C4-2B (cell line): ENCODE data around the gene EFR3B.

Experiments used
- H3K27ac ChIP-seq: fragments of 450-650 bp; 2 replicates; pipeline ENCODE4 v1.5.1; 2017
- ZFX ChIP-seq: fragments of 450-650 bp; IDR thresholded peaks from 2 replicates; pipeline ENCODE4 v1.6.1; 2017
- TF ChIP-seq, protein P1 (sequence below): fragments of 450-650 bp; conservative IDR thresholded peaks from 2 replicates; pipeline ENCODE4 v1.5.1; 2017; ENCODE audit warnings: mild to moderate bottlenecking

Gene EFR3B

DNA sequence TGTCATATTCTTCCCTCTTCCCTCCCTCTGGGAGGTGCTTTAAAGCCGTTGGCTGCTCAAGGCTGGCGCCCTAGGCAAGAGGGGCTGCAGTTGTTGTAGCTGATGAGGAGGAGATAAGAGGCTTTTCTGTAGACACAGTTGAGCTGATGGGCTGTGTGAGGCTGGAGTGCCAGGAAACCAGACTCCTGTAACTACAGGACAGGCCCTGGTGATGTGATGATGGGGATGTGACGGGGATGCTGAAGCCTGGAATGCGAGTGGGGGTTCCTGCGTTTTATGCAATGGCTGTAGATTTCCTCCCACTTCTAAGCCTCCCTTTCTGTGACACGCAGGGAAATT, 5.7 kb upstream of the EFR3B start:
- H3K27ac ChIP-seq, result no peak overlapping the region
- TF ChIP-seq, protein P1, sequence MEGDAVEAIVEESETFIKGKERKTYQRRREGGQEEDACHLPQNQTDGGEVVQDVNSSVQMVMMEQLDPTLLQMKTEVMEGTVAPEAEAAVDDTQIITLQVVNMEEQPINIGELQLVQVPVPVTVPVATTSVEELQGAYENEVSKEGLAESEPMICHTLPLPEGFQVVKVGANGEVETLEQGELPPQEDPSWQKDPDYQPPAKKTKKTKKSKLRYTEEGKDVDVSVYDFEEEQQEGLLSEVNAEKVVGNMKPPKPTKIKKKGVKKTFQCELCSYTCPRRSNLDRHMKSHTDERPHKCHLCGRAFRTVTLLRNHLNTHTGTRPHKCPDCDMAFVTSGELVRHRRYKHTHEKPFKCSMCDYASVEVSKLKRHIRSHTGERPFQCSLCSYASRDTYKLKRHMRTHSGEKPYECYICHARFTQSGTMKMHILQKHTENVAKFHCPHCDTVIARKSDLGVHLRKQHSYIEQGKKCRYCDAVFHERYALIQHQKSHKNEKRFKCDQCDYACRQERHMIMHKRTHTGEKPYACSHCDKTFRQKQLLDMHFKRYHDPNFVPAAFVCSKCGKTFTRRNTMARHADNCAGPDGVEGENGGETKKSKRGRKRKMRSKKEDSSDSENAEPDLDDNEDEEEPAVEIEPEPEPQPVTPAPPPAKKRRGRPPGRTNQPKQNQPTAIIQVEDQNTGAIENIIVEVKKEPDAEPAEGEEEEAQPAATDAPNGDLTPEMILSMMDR, result no peak
- TF ChIP-seq ZFX, result no peak

DNA sequence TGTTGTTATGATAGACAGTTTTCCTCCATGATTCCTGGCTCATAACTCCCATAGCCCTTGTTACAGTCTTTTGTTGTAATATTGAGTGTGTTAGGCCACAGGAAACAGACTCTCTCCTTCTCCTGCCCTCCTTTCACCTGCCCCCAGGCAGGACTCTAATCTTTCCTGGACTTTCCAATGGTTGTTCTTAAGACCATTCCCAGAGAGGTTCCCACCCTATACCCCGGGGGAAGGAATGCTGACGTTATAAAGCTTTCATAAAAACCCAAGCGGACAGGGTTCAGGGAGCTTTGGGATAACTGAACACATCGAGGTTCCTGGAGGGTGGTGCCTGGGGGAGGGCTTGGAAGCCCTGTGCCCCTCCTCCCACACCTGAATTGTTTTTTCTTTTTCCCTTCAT, 2.8 kb upstream of the EFR3B start:
- no peak for TF ChIP-seq ZFX
- TF ChIP-seq, protein P1, result no peak

DNA sequence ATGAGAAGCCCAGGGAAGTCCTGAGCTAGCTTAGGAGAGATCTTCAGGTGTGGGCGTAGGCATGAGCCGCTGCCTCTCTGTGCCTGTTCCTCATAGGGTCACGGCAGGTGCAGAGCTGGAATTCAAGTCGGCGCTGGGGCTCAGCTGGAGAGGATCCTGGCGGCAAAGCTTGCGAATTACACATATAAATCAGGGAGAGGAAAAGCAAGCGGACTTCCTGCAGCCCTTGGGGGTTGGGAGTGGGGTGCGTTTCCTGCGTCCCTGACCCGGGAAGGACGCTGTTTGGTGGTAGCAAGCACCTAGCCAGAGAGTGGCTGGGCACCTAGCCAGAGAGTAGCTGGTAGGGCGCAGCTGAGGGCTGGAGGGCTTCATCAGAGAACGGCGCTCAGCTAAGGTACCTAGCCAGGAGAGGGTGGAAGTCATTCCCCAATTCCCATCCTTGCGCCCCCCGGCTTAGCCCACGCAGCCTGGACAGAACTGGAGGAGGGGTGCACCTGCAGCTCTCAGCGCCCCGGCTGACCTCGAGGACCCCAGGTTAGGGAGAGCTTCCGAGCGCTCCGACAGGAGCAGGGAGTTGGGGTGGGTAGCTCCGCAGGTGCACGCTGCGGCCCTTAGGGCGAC, 459 bp upstream of the EFR3B start:
- H3K27ac ChIP-seq, result peak overlapping the region; percentile 18; the same call in 1 of the 2 replicates
- TF ChIP-seq ZFX, result no peak
- TF ChIP-seq, protein P1, result no peak; the same call in 1 of the 2 replicates

More for the DNA sequence above, 2.8 kb upstream of the EFR3B start:
- H3K27ac ChIP-seq, result no peak overlapping the region

DNA sequence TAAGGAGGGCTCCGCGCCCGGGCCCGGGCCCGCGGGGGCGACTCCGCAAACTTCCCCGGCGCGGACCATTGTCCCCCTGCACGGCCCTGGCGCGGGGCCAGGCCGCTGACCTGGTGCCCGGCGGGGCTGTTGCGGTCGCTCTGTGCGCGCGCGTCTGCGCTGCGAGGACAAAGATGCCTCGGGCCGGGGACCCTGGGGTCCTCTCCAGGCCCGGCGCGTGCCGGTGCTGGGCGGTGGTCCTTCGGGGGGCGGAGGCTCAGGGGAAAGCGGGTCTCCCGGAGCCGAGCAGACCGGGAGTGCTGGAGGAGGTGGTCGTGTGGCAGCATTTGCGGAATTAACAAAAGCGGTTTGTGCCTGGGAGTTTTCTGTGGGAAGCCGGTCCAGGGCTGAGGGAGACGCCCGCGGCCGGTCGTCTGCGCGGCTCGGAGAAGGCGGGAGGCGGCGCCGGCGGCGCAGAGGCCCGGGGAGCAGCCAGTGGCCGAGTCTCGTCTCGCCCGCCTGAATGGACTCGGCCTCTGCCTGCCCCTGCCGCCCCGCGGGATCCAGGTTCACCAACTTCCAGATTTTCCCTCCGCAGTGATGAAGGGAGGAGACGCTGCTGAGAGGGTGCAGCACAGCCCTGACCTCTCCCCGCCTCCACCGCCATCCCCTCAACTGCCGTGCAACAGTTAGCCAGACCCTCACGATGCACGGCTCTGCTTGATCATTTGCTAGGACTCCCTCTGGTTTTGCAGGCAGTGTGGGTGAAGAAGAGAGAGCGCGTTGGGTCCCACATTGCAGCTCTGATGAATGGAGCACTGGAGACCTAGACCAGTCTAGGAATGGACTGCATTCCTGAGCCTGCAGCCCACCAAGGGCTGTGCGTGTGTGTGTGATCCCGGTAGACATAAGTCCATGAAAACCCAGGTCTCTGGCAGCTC, 705 bp downstream of the EFR3B start:
- TF ChIP-seq, protein P1, result no peak
- no peak for TF ChIP-seq ZFX
- peak overlapping the region; percentile 20 for H3K27ac ChIP-seq

DNA sequence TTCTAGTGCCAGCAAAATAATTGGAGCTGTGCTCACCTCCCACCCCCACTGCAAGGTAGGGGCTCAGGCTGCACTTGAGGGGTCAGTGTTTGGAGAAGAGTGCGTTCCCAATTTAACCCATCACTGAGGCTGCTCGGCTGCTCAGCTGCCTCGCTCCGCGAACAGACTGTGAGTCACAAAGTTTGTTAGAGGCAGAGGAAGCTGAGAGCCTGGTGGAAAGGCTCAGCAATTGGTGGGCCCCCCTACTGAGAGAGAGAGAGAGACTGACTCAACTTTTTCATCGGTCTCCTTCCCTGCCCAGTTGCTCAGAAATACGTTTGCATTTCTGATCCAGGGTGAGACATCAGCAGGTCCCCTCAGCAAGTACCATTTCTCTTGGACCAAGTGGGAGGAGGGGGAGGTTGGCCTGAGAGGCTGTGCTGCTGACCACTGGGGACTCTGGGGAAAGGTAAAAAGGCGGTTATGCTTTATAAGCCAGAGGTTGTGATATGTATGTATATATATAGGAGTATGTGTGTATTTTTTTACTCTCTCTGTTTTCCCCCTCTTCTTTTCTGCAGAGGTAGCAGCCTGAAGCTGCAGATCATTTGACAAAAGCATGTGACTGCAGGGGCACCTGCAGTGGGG, 1.5 kb downstream of the EFR3B start:
- H3K27ac ChIP-seq, result no peak overlapping the region
- TF ChIP-seq, protein P1, result no peak
- TF ChIP-seq ZFX, result no peak

DNA sequence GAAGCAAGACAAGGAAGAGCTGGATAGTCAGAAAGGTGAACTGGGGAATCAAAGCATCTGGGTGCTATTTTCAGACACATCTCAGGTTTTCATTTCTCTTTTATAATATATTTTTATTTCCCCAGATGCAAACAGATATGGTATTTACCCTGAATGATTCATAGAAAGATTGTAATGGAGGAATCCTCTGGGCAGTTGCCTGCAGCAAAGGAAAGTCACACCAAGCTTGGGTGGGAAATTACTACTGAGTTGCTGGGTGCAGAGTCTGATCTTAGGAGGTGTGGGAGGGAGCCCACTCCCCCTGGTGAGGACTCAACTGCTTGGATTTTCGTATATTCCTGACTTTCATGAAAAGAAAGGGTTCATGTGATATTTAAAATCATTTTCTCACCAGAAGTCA, 2.1 kb downstream of the EFR3B start:
- H3K27ac ChIP-seq, result no peak overlapping the region
- TF ChIP-seq, protein P1, result no peak
- no peak for TF ChIP-seq ZFX

DNA sequence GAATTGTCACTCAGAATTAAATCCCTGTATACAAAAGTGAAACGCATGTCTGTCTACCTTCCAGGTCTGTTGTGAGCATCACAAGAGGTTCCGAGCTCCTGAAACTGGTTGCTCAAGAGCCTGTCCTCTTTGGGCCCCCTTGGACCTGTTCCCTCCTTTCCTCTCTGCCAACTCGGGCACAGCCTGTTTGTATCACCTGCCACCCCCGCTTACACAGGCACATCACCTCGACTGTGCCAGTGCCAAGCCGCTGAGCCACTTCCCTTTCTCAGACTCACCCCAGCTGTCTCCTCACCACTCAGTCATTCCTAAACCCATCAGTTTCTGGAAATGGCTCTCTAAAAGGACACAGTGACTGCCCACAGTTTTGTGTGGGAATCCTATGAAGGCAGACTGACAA, 3.1 kb downstream of the EFR3B start:
- no peak overlapping the region for H3K27ac ChIP-seq
- TF ChIP-seq, protein P1, result no peak
- TF ChIP-seq ZFX, result no peak
